IPS-NIHi7 (cell line): ENCODE measurements around the gene ABCC11.

Source experiments
- DNase-seq: peaks from one replicate; pipeline ENCODE4 v3.0.0; 2012; ENCODE audit warnings: mixed read lengths; ENCODE audit errors: extremely low spot score

ABCC11 gene

DNA sequence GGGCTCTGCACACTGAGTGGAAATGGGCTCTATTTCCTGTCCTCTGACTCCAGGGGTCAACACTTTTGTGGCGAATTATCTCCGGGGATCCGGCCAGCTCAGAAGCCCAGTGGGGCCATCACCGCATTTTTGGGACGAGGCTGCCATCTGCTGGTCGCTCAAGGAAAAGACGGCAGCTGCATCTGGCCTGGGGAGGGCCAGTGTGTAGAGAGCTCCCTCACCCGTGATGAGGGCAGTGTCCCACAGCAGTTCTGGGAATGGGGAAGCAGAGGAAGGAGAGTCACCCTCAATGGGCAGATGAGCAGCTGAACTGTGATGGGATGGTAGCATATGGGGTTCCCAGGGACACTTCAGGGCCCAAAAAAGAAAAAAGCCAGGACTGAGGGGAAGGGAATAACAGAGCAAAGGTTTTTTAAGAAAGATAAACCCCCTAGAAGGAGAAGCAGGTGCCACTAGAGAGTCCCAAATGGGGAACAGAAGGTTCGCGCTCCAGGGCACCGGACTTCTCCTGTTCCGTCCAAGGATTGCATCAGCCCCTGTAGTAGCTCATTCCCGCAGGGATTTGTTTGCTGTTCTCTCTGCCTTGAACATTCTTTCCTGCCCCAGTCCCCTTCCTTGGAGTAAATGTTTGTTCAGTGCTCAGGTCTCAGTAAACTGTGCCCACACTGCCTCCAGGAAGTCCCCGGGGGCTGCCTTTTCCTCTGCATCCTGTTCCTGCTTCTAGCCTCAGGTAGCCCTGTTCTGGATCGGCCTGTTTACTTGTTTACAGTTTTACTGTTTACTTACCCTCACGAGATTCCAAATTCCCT is 82.2 kb downstream of the ABCC11 start:
- DNase-seq = peak; percentile 90

DNA sequence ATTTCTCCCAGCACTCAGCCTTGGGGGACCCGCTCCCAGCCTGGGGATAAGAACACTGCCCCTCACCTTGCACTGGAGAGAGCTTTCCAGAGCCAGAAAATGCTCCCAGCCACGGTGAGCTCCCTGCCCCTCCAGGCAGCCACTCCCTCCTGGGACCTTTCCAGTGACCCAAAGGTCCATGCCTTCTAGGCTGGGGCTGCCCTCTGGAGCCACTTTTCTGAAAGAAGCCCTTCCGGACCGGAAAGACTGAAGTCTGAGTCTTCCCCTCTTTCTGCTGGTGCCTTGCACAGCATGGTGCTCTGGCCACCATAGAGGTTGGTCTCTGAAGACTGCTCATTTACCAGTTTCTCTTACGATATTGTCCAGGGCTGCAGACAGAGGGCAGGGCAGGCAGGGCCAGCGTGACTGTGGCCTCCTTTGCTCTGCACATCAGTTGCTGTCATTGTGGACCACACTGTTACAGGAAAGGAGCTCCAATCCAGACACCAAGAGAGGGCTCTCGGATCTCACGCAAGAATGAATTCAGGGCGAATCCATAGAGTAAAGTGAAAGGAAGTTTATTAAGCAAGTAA is 84.4 kb downstream of the ABCC11 start:
- DNase-seq = no peak

DNA sequence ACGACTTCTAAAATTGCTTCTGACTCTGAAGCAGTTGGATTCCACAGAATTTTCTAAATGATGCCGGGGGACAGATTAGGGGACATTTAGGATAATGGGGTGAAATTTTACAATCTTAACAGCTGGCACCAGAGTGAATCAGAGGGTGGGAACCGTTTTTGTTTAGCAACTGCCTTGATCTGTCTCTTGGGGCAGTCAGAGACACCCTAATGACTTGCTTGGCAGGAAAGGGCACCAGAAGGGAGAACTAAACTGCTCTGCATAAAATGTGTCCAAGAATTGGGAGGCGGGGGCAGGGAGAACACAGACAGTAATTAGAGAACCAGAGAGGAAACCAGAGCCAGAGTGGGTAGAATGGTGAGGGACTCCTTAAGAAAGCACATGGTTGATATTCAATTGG is 85.4 kb downstream of the ABCC11 start:
- no peak for DNase-seq

DNA sequence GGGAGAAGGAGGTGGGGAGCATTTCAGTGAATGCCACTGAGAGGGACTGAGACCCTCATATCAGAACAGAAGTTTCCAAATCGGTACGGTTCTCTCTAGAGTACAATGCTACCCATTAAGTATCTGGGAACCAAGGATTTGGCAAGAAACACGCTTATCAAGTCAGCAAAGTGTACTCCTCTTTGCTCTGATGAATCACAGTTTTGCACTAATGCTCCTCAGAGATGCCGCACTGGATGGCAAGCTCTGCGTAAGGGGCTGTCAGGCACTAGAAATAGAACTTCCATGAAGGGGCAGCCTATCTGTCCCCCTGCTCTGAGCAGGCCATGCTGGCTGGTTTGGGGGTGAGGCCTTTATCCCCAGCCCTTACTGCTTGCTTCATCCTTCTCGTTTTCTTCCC is 86.8 kb downstream of the ABCC11 start:
- DNase-seq = no peak

DNA sequence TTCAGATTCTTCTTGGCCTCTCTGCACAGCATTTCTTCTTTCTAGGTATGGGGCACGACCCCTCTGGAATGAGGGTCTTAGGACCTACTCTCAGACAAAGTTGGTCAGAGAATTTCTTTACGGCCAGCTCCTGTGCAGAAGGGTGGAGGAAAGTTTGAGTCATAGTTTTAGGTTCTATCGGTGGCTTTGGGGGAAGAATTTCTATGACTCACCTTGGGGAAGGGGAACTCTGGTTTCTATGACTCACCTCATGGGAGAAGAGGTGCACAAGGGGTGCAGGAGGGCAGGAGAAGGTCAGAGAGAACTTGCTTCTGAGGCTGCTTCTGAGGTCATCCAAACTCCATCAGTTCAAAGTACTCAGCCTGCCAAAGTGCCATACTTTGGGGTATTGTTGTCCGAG is 89.0 kb downstream of the ABCC11 start:
- no peak for DNase-seq

DNA sequence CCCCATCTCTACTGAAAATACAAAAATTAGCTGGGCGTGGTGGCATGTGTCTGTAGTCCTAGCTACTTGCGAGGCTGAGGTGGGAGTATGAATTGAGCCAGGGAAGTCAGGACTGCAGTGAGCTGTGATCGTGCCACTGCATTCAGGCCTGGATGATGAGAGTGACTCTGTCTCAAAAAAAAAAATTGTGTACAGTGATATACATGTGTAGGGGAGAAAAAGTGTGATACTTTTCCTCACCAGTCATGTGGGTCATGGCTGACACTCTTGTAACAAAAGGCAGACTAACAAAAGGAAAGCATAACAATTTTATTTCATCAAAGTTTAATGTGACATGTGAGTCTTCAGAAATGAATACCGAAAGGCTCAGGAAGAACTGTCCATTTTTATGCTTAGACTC is 89.5 kb downstream of the ABCC11 start:
- DNase-seq = no peak

DNA sequence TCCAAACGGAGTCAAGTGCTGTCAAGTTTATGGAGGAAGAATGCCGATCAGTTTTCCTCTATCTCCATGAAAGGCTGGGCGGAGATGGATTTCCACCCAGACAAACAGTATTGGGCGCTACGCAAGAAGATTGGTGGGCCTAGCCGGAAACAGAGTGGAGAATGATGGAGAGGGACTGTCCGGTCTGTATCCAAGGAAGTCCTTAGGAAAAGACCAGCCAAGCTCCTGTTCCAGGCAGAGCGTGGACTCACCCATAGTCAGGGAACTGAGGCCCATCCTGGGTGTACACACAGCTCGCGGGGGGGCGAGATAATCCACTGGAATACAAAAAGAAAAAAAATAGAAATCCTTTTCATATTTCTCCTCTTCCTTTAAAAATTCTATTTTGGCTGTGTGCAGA is 90.0 kb downstream of the ABCC11 start:
- DNase-seq = no peak

DNA sequence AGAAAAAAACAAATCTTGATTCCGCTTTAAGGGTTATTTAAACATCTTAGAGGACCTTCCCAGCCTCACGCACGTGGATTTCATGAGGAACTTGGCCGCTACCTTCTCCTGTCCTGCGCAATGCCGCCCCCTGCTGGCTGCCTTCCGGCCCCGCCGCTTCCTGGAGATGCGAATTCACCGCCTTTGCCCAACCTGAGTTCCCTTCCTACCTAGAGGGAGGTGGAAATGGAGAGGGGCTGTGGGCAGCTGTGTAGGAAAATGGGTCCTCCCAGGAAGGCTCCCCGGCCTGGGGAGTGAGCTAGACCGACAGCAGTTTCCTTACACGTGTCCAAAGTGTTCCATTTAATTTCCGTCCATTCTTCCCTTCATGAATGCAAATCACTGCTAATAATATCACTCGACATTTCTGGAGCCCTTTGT is 90.5 kb downstream of the ABCC11 start:
- peak; percentile 85 for DNase-seq

DNA sequence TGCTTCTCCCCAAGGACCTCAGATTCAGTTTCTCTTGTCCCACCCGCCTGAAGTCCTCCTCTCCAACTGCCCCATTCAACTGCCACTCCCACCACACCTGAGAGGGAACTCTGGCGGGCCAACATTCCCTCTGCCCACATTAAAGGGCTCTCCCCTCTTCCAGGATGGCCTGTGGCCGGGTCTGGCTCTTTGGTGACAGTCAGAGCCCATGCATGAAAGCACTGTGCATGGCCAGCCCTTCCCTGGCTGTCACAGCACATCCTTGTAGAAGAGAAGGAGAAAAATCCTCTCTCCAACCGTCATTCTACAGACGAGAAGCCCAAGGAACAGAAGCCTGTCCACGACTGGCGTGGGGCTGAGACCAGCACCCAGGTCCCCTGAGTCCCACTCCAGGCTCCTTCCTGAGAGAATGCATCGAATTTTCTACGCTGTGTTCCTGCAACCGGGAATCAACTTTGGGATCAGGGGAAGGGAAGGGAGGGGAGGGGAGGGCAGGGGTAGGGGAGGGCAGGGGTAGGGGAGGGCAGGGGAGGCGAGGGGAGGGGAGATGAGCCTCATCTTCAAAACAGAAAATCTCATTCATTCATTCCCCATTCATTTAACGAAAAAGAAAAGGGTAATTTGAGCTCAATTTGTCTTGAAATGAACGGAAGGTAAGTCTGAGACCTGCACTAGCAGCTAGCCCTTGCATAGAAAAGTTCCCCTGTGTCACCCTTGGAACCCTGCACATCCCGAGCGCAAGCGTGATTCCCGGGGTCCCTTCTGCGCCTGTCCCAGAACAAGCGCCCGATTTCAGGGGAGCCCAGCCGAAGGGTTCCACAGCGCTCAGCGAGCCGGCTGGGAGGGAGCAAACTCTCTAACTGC is 91.2 kb downstream of the ABCC11 start, which contains the start of gene ABCC12:
Gene ABCC12, minus strand, starts transcription at position 68 of the 864 bp plus-strand sequence. CDS start 9,569 bp downstream, outside the sequence.
- no peak for DNase-seq

DNA sequence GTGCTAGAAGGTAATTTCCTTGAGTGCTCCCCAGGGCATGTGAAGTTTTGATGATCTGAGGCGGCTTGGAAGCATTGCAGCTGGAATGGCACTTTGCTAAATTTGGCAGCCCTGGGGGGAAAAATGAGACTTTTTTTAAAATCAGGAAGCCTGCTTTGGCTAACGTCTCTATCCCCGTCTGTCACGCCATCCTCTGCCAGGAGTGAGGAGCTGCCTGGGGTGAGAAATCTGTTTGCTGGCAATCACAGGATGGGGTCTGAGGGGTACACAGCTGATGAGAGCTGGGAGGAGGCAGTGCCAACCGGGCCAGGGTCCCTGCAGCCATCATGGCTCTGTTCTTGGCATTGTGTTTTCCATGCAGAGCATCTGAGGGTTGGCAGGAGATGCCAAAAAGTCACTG is 93.6 kb downstream of the ABCC11 start:
- DNase-seq = no peak

DNA sequence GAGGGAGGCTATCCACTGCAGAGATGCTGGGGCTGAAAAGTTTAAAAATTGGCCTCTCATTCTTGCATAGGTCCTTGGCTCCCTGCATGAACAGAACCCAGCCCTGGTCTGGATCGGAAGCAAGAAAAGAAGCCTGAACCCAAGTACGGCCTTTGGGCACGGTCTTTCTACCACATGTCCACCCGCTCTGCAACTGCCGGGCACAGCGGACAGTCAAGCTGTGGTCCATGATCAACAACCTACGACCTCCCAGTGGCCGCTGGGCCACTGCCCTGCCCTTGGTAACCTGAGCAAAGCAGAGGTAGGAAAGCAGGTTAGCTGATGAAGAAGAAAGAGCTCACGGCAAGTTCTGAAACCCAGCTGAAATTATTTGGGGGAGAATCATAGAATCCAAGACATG is 95.1 kb downstream of the ABCC11 start:
- DNase-seq = no peak

DNA sequence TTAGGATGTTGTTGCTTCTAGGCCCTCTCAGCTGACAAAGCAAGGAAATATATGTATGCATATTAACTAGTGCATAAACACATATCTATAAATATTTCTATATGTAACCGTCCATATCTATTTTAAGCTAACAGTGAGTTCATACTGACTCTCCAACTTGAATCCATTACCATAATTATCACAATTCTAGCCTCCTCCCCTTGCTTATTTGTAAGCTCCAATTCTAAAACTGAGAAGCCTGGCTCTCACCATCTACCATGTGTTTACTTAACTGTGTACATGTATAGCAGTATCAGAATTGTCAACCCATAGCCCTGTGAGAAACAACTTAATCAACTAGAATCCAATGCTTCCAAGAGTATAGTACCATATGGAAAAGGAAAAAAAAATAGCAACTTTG is 96.6 kb downstream of the ABCC11 start:
- DNase-seq = no peak

DNA sequence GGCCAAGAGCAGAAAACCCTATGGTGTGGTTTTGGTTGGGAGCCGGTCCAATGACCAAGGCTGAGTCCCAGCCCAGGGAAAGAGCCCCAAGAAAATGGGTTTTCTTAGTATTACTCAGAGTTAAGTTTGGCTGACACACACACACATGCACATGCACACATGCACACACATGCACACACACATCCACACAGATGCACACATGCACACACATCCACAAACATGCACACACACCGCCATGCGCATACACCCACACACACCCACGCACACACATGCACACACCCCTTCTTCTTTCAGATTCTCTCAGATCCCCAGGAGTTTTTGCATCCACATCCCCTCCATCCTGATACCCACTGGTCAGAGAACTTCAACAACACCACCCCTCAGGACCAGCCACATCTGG is 100.6 kb downstream of the ABCC11 start:
- no peak for DNase-seq

DNA sequence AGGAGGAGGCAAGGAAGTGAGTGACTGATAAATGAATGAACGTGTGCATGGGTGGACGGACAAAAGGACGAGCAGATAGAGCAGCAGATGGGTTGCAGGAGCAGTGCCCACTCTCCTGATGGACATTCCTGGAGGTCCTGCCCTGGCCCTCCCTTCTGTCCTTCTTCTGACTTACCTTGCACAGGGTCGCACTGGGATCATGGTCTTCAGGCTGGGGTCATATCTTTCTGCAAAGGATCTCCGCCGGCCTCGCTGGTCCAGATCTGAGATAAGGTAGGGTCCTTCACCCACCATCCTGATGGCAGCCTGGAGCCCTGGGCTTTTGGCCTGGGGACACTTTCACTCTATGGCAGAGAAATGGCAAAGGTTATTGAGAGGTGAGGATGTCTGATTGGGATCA is 101.2 kb downstream of the ABCC11 start:
- DNase-seq = no peak

DNA sequence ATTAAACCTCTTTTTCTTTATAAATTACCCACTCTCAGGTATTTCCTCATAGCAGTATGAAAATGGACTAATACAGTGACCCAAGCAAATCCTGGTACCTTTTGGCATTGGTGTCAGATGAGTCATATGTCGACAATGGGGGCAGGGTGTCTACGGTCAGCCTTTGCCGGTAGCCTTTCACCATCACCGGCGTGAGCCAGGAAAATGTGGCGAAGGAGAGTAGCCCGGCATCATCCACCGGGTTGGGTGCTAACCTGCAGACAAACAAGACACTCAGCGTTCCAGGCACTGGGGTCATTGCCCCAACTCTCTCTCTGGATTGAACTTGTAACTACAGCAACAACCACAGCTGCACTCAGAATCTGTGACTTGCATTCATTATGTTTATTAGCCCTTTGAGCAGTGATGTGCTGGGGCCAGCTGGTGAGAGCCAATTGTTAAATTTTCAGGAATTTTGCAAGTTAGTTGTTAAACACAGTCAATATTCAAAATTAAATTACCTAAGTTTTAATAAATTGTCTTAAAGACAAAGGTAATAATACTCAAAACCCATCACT is 103.4 kb downstream of the ABCC11 start:
- DNase-seq = no peak

DNA sequence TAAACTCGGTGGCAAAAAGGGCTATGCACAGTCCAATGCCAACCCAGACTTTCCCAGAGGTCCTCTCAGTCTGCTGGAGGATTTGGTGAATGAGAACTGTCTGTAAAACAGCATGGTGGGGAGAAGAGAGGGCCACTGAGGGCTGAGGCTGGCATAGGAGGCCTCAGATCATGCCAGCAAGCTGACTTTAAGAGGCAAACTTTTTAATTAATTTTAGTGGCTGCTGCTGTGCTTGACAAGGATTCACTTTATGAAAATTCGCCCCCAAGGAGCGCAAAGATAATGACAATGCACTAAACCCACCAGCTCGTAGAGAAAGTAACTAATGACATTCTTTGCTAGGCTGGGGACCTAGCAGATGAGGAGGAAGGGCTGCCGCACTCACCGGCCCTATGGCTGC is 106.5 kb downstream of the ABCC11 start:
- DNase-seq = no peak

DNA sequence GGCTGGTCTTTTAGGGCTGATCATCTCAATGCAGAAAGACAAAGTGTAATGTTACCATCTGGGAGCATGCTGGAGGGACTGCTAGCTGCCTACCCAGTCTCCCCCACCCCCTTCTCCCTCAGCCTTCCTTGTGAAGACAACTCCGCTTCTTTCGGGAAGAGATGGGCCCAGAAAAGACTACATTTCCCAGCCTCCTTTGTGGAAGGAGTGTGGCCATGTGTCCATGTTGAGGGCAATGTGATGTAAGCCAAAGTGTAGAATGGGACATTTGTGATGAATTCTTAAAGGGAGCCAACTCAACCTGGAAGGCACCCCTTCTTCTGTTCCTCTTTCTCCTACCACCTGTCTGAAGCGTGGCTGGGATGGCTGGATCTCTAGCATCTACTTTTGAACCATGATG is 107.8 kb downstream of the ABCC11 start:
- DNase-seq = no peak

DNA sequence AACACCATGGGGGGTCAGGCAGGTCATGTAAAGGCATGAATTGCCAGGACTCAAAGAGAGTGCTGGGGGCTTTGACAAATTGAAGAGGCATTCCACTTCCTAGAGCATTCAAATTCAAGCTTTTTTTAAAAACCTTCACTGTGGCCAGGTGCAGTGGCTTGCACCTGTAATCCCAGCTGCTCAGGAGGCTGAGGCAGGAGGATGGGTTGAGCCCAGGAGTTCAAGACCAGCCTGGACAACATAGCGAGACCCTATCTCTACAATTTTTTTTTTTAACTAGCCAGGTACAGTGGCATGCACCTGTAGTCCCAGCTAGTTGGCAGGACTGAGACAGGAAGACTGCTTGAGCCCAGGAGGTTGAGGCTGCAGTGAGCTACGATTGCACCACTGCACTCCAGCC is 108.8 kb downstream of the ABCC11 start:
- DNase-seq = no peak

DNA sequence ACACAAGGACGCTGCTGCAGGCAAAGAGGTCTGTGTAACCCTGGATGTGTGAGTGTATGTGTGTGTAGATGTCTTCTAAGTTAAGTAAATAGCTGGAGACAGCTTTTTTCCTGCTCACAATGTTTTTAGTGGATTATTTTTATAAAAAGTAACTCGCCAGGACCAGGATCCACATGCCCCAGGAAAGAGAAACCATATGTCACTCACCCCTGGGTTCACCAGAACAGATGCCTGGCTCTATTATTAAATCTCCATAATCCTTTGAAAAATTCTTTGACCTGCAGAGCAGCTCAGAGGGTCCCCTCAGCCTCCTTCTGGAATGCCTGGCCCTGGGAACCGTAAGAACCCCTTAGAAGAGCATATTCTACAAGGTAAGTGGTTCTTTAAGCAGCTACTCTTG is 109.5 kb downstream of the ABCC11 start:
- no peak for DNase-seq

DNA sequence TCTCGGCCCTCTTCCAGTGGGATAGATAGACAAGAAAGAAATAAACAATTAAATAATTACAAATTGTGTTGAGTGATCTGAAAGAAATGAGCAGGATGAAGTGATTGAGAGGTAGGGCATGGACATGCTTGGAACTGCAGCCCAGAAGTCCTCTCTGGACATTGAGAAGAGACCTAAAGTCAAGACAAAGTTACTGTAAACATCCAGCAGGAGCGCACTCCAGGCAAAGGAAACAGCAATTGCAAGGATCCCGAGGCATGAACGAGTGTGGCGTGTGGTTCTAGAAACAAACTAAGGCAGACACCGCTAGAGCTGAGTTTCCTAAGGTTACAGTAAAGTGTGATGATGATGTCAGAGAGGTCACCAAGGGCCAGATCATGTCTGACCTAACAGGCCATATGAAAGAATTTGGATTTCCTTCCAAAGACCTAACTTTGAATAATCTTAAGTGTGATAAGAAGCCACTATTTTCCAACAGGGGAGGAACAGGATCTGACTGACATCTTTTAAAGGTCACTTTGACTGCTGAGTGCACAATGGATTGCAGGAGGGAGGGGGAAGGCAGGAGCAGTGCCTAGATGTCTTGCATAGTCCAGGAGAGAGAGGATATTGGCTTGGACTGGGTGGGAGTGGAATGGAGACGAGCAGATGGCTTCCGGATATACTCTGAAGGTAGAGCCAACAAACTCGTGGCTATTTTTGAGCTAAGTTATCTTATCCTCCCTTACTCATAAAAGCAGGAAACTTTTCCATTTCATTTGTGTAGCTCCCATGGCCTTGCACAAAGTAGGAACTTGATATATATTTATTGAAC is 110.6 kb downstream of the ABCC11 start:
- no peak for DNase-seq

DNA sequence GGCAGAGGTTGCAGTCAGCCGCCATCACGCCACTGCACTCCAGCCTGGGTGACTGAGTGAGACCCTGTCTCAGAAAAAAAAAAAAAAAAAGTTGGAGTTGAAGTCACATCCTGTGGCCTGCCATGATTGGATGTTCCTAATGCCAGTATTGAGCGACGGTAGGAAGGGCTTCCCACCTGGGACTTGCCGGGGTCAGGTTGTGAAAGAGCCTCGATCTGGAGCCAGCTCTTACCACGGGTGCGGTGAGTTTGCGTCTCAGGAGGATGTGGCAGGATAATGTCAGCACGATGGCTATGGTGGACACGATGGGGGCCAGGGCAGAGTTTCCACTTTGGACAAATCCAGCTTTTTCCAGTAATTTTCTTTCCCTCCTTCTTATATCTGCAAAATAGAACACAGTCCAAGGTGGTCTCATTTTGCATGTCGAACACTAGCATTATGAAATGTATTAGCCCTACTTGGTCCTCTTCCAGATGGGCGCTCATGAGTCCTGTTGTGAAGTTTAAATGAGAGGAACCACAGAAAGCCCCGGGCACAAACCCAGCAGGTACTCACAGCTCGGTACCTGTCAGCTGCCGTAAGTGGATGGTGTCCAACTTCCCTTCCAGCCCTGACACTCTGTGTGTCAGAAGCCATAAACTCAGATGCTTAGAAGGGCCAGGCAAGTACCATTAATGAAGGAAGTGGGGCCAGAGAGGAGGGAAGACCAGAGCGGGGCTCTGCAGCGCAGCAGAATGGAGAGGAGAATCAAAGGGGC is 113.7 kb downstream of the ABCC11 start:
- no peak for DNase-seq
